Measurements from ENCODE around the gene RESP18. TPM values are rescaled to one million over a fixed set of nuclear protein-coding genes. Genes with fewer than 3 reads are reported as not detected.
"Not testable (repeated sequence)": the region's sequence is repeated elsewhere in the genome, so short reads cannot be mapped to it uniquely, and the experiment has no call there.

RESP18 gene
- total and polyA plus RNA-seq, 2 donors (not counting 1 experiment from before 2014, with no cell fraction given), result not detected

- Histone ChIP-seq H3K27me3 (ENCODE audit: control insufficient read depth, insufficient read depth, low read length) (no peaks in the 10 kb centered on the region), H4K20me1 (ENCODE audit: control insufficient read depth, extremely low read depth, insufficient read depth, low read length) (no peaks in the 10 kb centered on the region), H3K4me3 (replicated peaks in 1 of 4; ENCODE audit: control extremely low read depth in 1 of 4, insufficient read depth in 1 of 4, low read depth in 3 of 4, low read length in 4 of 4) (no peak overlapping the region), H3K36me3 (ENCODE audit: control insufficient read depth, insufficient read depth, low read length) (peaks cover 15% of the 10 kb centered on the region), H3K27ac (ENCODE audit: insufficient read depth, low read length) (no peak overlapping the region), H3K4me1 (ENCODE audit: control insufficient read depth, extremely low read depth, insufficient read depth, low read length) (peaks cover 11% of the 10 kb centered on the region), H3K9me3 (ENCODE audit: control insufficient read depth, insufficient read depth, low read depth, low read length) (no peaks in the 10 kb centered on the region), H3K9ac (ENCODE audit: insufficient read depth, low read length) (no peak overlapping the region), H2AFZ (ENCODE audit: low read length) (no peak overlapping the region), H3K4me2 (ENCODE audit: extremely low read depth, insufficient read depth, low read length) (no peak overlapping the region), H3K79me2 (ENCODE audit: control insufficient read depth, insufficient read depth, low read length) (no peaks in the 10 kb centered on the region)
- TF ChIP-seq EZH2 (IDR thresholded peaks at IDR 0.05; ENCODE audit: low read length, missing control alignments) (no peak), CTCF (conservative IDR thresholded peaks at IDR 0.05 in 1 of 2, IDR thresholded peaks at IDR 0.05 in 1 of 2; ENCODE audit: low read depth in 1 of 2, low read length in 2 of 2) (no peak)
- no peak for DNase-seq (ENCODE audit: low read depth in 2 of 2)
Measured at GRCh38 chr2:219287580-219288265, 44.8 kb downstream of the RESP18 start.

GRCh38 chr2:219287116-219287440 lies 45.5 kb downstream of the RESP18 start:
- Histone ChIP-seq H3K36me3 (ENCODE audit: control insufficient read depth, insufficient read depth, low read length) (peaks cover 17% of the 10 kb centered on the region), H3K4me1 (ENCODE audit: control insufficient read depth, extremely low read depth, insufficient read depth, low read length) (peaks cover 11% of the 10 kb centered on the region)
- not testable (repeated sequence) for H3K4me3 ChIP-seq (replicated peaks in 1 of 4; ENCODE audit: control extremely low read depth in 1 of 4, insufficient read depth in 1 of 4, low read depth in 3 of 4, low read length in 4 of 4); H3K27ac ChIP-seq (ENCODE audit: insufficient read depth, low read length); H3K79me2 ChIP-seq (ENCODE audit: control insufficient read depth, insufficient read depth, low read length); H3K4me2 ChIP-seq (ENCODE audit: extremely low read depth, insufficient read depth, low read length); H2AFZ ChIP-seq (ENCODE audit: low read length); H3K27me3 ChIP-seq (ENCODE audit: control insufficient read depth, insufficient read depth, low read length); H3K9me3 ChIP-seq (ENCODE audit: control insufficient read depth, insufficient read depth, low read depth, low read length); H4K20me1 ChIP-seq (ENCODE audit: control insufficient read depth, extremely low read depth, insufficient read depth, low read length); DNase-seq (ENCODE audit: low read depth in 2 of 2); H3K9ac ChIP-seq (ENCODE audit: insufficient read depth, low read length)

GRCh38 chr2:219286436-219287115 lies 46.0 kb downstream of the RESP18 start:
- peaks cover 21% of the 10 kb centered on the region for H3K36me3 ChIP-seq (ENCODE audit: control insufficient read depth, insufficient read depth, low read length)
- DNase-seq (ENCODE audit: low read depth in 2 of 2), result peak in 1 of 2 donors; percentile 65
- no peak overlapping the region for H3K9ac ChIP-seq (ENCODE audit: insufficient read depth, low read length)
- H3K4me1 ChIP-seq (ENCODE audit: control insufficient read depth, extremely low read depth, insufficient read depth, low read length), result peaks cover 11% of the 10 kb centered on the region
- no peaks in the 10 kb centered on the region for H3K79me2 ChIP-seq (ENCODE audit: control insufficient read depth, insufficient read depth, low read length)
- H3K9me3 ChIP-seq (ENCODE audit: control insufficient read depth, insufficient read depth, low read depth, low read length), result no peaks in the 10 kb centered on the region
- no peak overlapping the region for H2AFZ ChIP-seq (ENCODE audit: low read length)
- H3K27me3 ChIP-seq (ENCODE audit: control insufficient read depth, insufficient read depth, low read length), result no peaks in the 10 kb centered on the region
- TF ChIP-seq CTCF (conservative IDR thresholded peaks at IDR 0.05 in 1 of 2, IDR thresholded peaks at IDR 0.05 in 1 of 2; ENCODE audit: low read depth in 1 of 2, low read length in 2 of 2) (no peak), EZH2 (IDR thresholded peaks at IDR 0.05; ENCODE audit: low read length, missing control alignments) (no peak)
- H3K4me2 ChIP-seq (ENCODE audit: extremely low read depth, insufficient read depth, low read length), result no peak overlapping the region
- peak overlapping the region; percentile 26 for H3K27ac ChIP-seq (ENCODE audit: insufficient read depth, low read length)
- H3K4me3 ChIP-seq (replicated peaks in 1 of 4; ENCODE audit: control extremely low read depth in 1 of 4, insufficient read depth in 1 of 4, low read depth in 3 of 4, low read length in 4 of 4), result no peak overlapping the region
- H4K20me1 ChIP-seq (ENCODE audit: control insufficient read depth, extremely low read depth, insufficient read depth, low read length), result no peaks in the 10 kb centered on the region
